Neural crest cell (in vitro differentiated cells): ENCODE data around the gene AUTS2. TPM values are rescaled to one million over a fixed set of nuclear protein-coding genes. Genes with fewer than 3 reads are reported as not detected.

Experiments
- DNase-seq: peaks from one replicate; pipeline ENCODE4 v3.0.0; 2021; ENCODE audit warnings: low read depth, mixed read lengths, low spot score
- H3K27ac Mint-ChIP-seq: one replicate; pipeline ENCODE4 v1.8.0; 2021; ENCODE audit warnings: mild to moderate bottlenecking, mixed read lengths; ENCODE audit not compliant: unreplicated experiment
- H3K27me3 Mint-ChIP-seq: 2 replicates; pipeline ENCODE4 v1.8.0; 2021; ENCODE audit warnings: low read depth, mild to moderate bottlenecking, mixed read lengths
- H3K36me3 Mint-ChIP-seq: 2 replicates; pipeline ENCODE4 v1.8.0; 2021; ENCODE audit warnings: low read depth, mild to moderate bottlenecking, mixed read lengths
- H3K4me1 Mint-ChIP-seq: 2 replicates; pipeline ENCODE4 v1.8.0; 2021; ENCODE audit warnings: mixed read lengths
- H3K4me3 Mint-ChIP-seq: one replicate; pipeline ENCODE4 v1.8.0; 2021; ENCODE audit warnings: mild to moderate bottlenecking, mixed read lengths
- H3K9me3 Mint-ChIP-seq: 2 replicates; pipeline ENCODE4 v1.8.0; 2021; ENCODE audit warnings: mixed read lengths
- total RNA-seq: library from RNA; stranded (reverse); gene quantifications from 2 replicates; pipeline ENCODE4 v1.2.1, GENCODE V29; 2021
- TF ChIP-seq, protein P1 (sequence below): fragments of 200-600 bp; sonication (generic); conservative IDR thresholded peaks from 2 replicates; pipeline ENCODE4 v1.5.0; 2021; ENCODE audit warnings: antibody characterized with exemption, mild to moderate bottlenecking

Gene AUTS2
- total RNA-seq, 1 donor from 2014 or later = 152 TPM

DNA sequence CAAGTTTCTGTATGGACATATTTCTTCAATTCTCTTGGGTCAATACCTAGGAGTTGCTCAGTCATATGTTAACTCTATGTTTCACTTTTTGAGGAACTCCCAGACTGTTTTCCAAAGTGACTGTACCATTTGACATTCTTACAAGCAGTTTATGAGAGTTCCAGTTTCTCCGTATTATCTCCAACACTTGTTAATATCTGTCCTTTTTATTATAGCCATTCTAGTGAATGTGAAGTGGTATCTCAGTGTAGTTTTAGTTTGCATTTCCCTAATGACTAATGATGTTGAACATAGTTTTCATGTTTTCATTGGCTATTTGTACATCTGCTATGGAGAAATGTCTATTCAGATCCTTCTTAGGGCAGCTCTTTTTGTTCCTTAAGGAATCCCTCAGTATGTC is 1002.7 kb downstream of the AUTS2 start:
- no peak overlapping the region for H3K4me3 Mint-ChIP-seq
- TF ChIP-seq, protein P1, sequence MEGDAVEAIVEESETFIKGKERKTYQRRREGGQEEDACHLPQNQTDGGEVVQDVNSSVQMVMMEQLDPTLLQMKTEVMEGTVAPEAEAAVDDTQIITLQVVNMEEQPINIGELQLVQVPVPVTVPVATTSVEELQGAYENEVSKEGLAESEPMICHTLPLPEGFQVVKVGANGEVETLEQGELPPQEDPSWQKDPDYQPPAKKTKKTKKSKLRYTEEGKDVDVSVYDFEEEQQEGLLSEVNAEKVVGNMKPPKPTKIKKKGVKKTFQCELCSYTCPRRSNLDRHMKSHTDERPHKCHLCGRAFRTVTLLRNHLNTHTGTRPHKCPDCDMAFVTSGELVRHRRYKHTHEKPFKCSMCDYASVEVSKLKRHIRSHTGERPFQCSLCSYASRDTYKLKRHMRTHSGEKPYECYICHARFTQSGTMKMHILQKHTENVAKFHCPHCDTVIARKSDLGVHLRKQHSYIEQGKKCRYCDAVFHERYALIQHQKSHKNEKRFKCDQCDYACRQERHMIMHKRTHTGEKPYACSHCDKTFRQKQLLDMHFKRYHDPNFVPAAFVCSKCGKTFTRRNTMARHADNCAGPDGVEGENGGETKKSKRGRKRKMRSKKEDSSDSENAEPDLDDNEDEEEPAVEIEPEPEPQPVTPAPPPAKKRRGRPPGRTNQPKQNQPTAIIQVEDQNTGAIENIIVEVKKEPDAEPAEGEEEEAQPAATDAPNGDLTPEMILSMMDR = no peak
- H3K27ac Mint-ChIP-seq = no peak overlapping the region
- peaks cover 43% of the 10 kb centered on the region for H3K27me3 Mint-ChIP-seq
- peaks cover 12% of the 10 kb centered on the region for H3K9me3 Mint-ChIP-seq
- no peak for DNase-seq
- H3K4me1 Mint-ChIP-seq = peaks cover 11% of the 10 kb centered on the region
- peaks cover 35% of the 10 kb centered on the region for H3K36me3 Mint-ChIP-seq

DNA sequence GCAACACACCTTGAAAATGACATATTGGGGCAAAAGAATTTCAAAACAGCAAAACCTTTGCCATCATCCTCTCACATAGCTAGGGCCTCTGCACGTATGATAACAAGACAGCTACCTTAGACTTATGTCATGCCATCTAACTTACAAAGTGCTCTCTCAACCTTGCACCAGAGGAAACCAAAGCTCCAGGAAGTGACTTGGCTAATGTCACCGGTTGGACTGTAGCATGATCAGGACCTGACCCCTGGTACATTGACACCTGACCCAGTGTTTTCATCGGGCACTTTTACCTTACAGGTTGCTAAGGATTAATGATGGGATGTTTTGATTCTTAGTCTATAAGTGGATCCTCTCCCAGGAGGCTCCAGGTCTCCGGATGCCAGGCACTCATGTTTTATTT is 1003.8 kb downstream of the AUTS2 start:
- peaks cover 33% of the 10 kb centered on the region for H3K27me3 Mint-ChIP-seq
- no peak for DNase-seq

DNA sequence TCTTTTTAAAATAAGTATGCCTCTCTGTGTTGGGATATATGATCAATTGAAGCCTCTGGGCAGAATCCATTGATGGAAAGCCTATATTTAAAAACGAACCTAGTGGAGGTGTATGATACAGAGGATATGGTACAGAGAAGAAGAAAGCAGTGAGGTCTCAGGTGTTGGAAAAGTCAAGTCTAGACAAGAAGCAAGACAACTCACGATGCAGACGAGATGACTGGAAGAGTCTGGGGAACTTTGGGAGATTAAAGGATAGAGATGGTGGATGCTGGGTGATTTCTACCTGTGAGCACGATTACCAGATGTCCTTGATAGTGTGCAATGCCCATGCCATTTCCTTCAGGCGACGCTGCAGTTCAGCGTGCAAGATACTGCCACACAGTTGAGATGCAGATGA is 1009.0 kb downstream of the AUTS2 start:
- DNase-seq = no peak
- Mint-ChIP-seq H3K27ac (no peak overlapping the region), H3K4me3 (peak overlapping the region; percentile 6), H3K36me3 (peaks cover 28% of the 10 kb centered on the region), H3K9me3 (no peaks in the 10 kb centered on the region), H3K27me3 (peaks cover 3% of the 10 kb centered on the region), H3K4me1 (peaks cover under 1% of the 10 kb centered on the region)
- TF ChIP-seq, protein P1 = no peak

More for the DNA sequence above, 1003.8 kb downstream of the AUTS2 start:
- H3K27ac Mint-ChIP-seq = no peak overlapping the region
- peaks cover 12% of the 10 kb centered on the region for H3K9me3 Mint-ChIP-seq
- H3K4me1 Mint-ChIP-seq = peaks cover 4% of the 10 kb centered on the region
- TF ChIP-seq, protein P1 = no peak
- H3K36me3 Mint-ChIP-seq = peaks cover 35% of the 10 kb centered on the region
- H3K4me3 Mint-ChIP-seq = no peak overlapping the region

DNA sequence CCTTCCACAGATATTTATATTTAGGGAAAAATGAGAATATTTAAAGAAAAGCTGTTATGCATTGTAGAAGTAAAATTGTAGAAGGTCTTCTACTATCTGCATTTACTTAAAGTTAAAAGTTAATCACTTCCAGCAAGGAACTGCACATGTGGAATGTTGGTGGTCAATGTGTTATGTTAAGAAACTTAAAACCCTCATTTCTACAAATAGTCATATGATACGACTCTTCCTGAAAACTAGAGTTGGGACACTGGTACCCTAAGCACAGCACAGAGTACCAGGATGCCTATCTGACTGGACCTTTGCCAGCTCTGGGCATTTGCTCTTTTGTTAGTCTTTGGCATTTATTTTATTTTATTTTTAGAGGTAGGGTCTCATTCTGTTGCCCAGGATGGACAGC is 1009.5 kb downstream of the AUTS2 start:
- Mint-ChIP-seq H3K4me3 (no peak overlapping the region), H3K4me1 (peaks cover 5% of the 10 kb centered on the region), H3K27me3 (peaks cover 3% of the 10 kb centered on the region), H3K36me3 (peaks cover 23% of the 10 kb centered on the region), H3K9me3 (no peaks in the 10 kb centered on the region), H3K27ac (no peak overlapping the region)
- DNase-seq = no peak
- TF ChIP-seq, protein P1 = no peak

DNA sequence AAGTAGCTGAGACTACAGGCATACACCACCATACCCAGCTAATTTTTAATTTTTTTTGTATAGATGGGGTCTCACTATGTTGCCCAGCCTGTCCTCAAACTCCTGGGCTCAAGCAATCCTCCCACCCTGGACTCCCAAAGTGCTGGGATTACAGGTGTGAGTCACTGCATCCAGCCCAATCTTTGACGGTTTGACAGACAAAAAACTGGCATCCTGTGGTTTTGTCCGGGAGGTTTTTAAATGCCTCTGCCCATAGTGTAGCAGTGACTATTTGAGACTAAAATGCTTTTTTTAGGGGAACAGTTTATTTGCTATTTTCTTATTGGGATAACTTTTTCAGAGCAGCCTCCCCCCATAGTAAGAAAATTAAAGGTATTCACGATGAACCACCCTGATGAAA is 1010.0 kb downstream of the AUTS2 start:
- Mint-ChIP-seq H3K9me3 (no peaks in the 10 kb centered on the region), H3K27ac (no peak overlapping the region), H3K36me3 (peaks cover 19% of the 10 kb centered on the region), H3K4me3 (no peak overlapping the region), H3K27me3 (peaks cover 3% of the 10 kb centered on the region), H3K4me1 (peaks cover 10% of the 10 kb centered on the region)
- TF ChIP-seq, protein P1 = no peak
- no peak for DNase-seq

DNA sequence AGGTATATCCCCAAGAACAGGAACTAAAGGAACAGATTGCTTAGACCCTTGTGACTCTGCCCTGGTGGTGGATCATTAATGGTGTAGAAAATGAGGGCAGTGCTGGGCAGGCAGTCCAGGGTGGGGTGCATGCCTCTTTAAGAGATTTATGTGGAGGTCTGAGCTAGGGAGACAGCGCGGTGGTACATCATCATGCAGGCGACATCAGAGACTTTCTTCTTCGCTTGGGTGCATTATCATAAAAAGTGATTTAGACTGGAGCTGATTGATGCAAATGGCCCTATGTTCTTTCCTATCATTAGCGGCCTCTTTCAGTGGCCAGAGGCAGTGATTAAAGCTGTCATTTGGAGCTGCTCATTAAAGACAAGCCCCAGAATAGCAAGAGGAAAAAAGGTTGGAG is 1014.5 kb downstream of the AUTS2 start:
- H3K4me1 Mint-ChIP-seq = peaks cover 36% of the 10 kb centered on the region
- TF ChIP-seq, protein P1 = no peak

More for the DNA sequence above, 1014.5 kb downstream of the AUTS2 start:
- DNase-seq = no peak
- Mint-ChIP-seq H3K36me3 (peaks cover 7% of the 10 kb centered on the region), H3K4me3 (peak overlapping the region; percentile 18), H3K27ac (peak overlapping the region; percentile 40), H3K27me3 (peaks cover 10% of the 10 kb centered on the region), H3K9me3 (no peaks in the 10 kb centered on the region)
